ENCODE data around the gene PAX5.

The PAX5 gene

DNA sequence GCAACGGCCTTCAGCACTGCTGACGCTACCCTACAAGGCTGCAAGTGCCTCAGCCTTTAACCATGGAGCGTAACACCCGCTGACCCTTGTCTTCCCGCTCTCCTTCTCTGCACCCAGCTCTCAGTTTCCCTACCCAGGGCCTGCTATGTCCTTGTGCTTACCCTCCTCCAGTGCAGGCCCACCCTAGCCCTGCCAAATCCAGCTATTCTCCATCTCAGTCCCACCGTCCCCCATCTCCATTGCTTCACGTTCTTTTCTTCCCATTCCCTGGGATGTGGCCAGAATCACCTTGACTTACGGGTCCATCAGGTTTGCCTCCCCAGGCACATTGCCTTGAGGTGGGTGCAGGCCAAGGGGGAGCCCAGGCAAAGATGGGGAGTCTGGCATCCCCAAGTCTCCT, 91.2 kb downstream of the PAX5 start:
- no peak overlapping the region for H3K27ac ChIP-seq (ENCODE audit: extremely low read depth, low read depth, low read length)
- no peak for TF ChIP-seq ZFP3 (tag by site-specific recombination; IDR thresholded peaks at IDR 0.05; ENCODE audit: low read depth)
- TF ChIP-seq ZNF571 (tag by site-specific recombination; IDR thresholded peaks at IDR 0.05): no peak
- TF ChIP-seq ZNF311 (tag by site-specific recombination; IDR thresholded peaks at IDR 0.05; ENCODE audit: borderline replicate concordance): no peak
- CTCF ChIA-PET: interaction anchor here (0.6 to 1.8 kb wide), 2 partner anchors 70 to 76 kb away, joined by 3 to 6 read pairs; no protein-coding TSS in a partner anchor
- POLR2A ChIA-PET: no interaction called here
- H3K9me3 ChIP-seq (ENCODE audit: control insufficient read depth, insufficient read depth, low read depth, low read length): no peaks in the 10 kb centered on the region
- H3K4me3 ChIP-seq (ENCODE audit: low read depth, low read length): no peak overlapping the region
- peaks cover 4% of the 10 kb centered on the region for H3K4me1 ChIP-seq (ENCODE audit: control insufficient read depth, insufficient read depth, low read length)
- H3K36me3 ChIP-seq (ENCODE audit: control insufficient read depth in 2 of 2, insufficient read depth in 1 of 2, low read length in 2 of 2): no peaks in the 10 kb centered on the region

DNA sequence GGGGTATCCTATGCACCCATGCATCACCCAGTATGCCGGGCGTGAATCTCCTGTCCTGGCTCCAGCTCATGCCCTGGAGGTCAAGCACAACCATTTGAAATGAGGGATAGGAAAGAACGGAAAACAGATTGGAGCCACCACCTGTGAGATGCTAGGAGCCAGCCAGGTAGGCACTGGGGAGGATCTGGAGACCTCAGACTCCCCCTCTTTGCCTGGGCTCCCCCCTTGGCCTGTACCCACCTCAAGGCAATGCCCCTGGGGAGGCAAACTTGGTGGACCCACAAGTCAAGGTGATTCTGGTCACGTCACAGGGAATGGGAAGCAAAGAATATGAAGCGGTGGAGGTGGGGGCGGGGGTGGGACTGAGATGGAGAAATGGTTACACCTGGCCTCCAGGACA, 92.6 kb downstream of the PAX5 start:
- ChIA-PET POLR2A (no interaction called here), CTCF (no interaction called here)
- Histone ChIP-seq H3K27ac (ENCODE audit: extremely low read depth, low read depth, low read length) (no peak overlapping the region), H3K4me1 (ENCODE audit: control insufficient read depth, insufficient read depth, low read length) (peaks cover 4% of the 10 kb centered on the region), H3K4me3 (ENCODE audit: low read depth, low read length) (no peak overlapping the region), H3K9me3 (ENCODE audit: control insufficient read depth, insufficient read depth, low read depth, low read length) (no peaks in the 10 kb centered on the region), H3K36me3 (ENCODE audit: control insufficient read depth in 2 of 2, insufficient read depth in 1 of 2, low read length in 2 of 2) (no peaks in the 10 kb centered on the region)
- TF ChIP-seq, protein P1, sequence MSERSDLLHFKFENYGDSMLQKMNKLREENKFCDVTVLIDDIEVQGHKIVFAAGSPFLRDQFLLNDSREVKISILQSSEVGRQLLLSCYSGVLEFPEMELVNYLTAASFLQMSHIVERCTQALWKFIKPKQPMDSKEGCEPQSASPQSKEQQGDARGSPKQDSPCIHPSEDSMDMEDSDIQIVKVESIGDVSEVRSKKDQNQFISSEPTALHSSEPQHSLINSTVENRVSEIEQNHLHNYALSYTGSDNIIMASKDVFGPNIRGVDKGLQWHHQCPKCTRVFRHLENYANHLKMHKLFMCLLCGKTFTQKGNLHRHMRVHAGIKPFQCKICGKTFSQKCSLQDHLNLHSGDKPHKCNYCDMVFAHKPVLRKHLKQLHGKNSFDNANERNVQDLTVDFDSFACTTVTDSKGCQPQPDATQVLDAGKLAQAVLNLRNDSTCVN (tag by site-specific recombination; optimal IDR thresholded peaks at IDR 0.05): no peak
- TF ChIP-seq EGR2 (tag by site-specific recombination; IDR thresholded peaks at IDR 0.05; ENCODE audit: low read depth) (no peak), ZNF776 (tag by site-specific recombination; IDR thresholded peaks at IDR 0.05; ENCODE audit: borderline replicate concordance) (no peak), ZBTB20 (tag by site-specific recombination; IDR thresholded peaks at IDR 0.05) (no peak), ZNF555 (tag by site-specific recombination; conservative IDR thresholded peaks at IDR 0.05) (no peak), ZNF48 (tag by site-specific recombination; IDR thresholded peaks at IDR 0.05) (no peak), ZNF2 (tag by site-specific recombination; IDR thresholded peaks at IDR 0.05) (no peak), ZNF302 (tag by site-specific recombination; IDR thresholded peaks at IDR 0.05; ENCODE audit: low read depth) (no peak)
- TF ChIP-seq, protein P2, sequence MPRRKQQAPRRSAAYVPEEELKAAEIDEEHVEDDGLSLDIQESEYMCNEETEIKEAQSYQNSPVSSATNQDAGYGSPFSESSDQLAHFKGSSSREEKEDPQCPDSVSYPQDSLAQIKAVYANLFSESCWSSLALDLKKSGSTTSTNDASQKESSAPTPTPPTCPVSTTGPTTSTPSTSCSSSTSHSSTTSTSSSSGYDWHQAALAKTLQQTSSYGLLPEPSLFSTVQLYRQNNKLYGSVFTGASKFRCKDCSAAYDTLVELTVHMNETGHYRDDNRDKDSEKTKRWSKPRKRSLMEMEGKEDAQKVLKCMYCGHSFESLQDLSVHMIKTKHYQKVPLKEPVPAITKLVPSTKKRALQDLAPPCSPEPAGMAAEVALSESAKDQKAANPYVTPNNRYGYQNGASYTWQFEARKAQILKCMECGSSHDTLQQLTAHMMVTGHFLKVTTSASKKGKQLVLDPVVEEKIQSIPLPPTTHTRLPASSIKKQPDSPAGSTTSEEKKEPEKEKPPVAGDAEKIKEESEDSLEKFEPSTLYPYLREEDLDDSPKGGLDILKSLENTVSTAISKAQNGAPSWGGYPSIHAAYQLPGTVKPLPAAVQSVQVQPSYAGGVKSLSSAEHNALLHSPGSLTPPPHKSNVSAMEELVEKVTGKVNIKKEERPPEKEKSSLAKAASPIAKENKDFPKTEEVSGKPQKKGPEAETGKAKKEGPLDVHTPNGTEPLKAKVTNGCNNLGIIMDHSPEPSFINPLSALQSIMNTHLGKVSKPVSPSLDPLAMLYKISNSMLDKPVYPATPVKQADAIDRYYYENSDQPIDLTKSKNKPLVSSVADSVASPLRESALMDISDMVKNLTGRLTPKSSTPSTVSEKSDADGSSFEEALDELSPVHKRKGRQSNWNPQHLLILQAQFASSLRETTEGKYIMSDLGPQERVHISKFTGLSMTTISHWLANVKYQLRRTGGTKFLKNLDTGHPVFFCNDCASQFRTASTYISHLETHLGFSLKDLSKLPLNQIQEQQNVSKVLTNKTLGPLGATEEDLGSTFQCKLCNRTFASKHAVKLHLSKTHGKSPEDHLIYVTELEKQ (tag by site-specific recombination; IDR thresholded peaks at IDR 0.05; ENCODE audit: borderline replicate concordance): no peak
- TF ChIP-seq, protein P3, sequence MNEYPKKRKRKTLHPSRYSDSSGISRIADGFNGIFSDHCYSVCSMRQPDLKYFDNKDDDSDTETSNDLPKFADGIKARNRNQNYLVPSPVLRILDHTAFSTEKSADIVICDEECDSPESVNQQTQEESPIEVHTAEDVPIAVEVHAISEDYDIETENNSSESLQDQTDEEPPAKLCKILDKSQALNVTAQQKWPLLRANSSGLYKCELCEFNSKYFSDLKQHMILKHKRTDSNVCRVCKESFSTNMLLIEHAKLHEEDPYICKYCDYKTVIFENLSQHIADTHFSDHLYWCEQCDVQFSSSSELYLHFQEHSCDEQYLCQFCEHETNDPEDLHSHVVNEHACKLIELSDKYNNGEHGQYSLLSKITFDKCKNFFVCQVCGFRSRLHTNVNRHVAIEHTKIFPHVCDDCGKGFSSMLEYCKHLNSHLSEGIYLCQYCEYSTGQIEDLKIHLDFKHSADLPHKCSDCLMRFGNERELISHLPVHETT (tag by site-specific recombination; IDR thresholded peaks at IDR 0.05): no peak

DNA sequence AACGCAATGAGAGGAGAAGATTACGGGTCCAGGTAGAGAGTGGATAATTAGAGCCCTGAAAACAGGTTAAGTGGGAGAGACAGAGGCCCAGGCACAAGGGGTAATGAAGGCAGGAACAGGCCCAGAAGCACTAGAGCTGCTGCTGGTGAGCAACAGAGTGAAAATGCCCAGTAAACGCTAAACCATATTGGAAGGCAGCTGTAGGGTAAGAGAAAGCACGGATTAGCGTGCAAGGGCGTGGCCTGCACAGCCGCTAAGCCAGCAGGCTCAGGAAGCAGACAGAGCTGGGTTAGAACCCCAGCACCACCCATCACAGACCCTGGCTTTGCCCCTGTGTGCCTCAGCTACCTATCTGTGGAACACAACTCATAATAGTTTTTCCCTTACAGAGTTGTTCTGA, 93.2 kb downstream of the PAX5 start:
- Histone ChIP-seq H3K4me1 (ENCODE audit: control insufficient read depth, insufficient read depth, low read length) (peaks cover 4% of the 10 kb centered on the region), H3K27ac (ENCODE audit: extremely low read depth, low read depth, low read length) (no peak overlapping the region), H3K4me3 (ENCODE audit: low read depth, low read length) (no peak overlapping the region), H3K36me3 (ENCODE audit: control insufficient read depth in 2 of 2, insufficient read depth in 1 of 2, low read length in 2 of 2) (no peaks in the 10 kb centered on the region), H3K9me3 (ENCODE audit: control insufficient read depth, insufficient read depth, low read depth, low read length) (no peaks in the 10 kb centered on the region)
- POLR2A ChIA-PET: no interaction called here
- CTCF ChIA-PET: no interaction called here
- TF ChIP-seq ZNF221 (tag by site-specific recombination; IDR thresholded peaks at IDR 0.05; ENCODE audit: borderline replicate concordance) (no peak), ZNF10 (tag by site-specific recombination; IDR thresholded peaks at IDR 0.05) (no peak), FEZF1 (tag by site-specific recombination; IDR thresholded peaks at IDR 0.05) (no peak), TRIM28 (IDR thresholded peaks at IDR 0.05; ENCODE audit: borderline replicate concordance, low read length) (no peak), GLI4 (tag by site-specific recombination; IDR thresholded peaks at IDR 0.05) (no peak), ZNF561 (tag by site-specific recombination; IDR thresholded peaks at IDR 0.05; ENCODE audit: borderline replicate concordance) (no peak)
- TF ChIP-seq, protein P4, sequence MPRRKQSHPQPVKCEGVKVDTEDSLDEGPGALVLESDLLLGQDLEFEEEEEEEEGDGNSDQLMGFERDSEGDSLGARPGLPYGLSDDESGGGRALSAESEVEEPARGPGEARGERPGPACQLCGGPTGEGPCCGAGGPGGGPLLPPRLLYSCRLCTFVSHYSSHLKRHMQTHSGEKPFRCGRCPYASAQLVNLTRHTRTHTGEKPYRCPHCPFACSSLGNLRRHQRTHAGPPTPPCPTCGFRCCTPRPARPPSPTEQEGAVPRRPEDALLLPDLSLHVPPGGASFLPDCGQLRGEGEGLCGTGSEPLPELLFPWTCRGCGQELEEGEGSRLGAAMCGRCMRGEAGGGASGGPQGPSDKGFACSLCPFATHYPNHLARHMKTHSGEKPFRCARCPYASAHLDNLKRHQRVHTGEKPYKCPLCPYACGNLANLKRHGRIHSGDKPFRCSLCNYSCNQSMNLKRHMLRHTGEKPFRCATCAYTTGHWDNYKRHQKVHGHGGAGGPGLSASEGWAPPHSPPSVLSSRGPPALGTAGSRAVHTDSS (tag by site-specific recombination; IDR thresholded peaks at IDR 0.05): no peak
- TF ChIP-seq, protein P5, sequence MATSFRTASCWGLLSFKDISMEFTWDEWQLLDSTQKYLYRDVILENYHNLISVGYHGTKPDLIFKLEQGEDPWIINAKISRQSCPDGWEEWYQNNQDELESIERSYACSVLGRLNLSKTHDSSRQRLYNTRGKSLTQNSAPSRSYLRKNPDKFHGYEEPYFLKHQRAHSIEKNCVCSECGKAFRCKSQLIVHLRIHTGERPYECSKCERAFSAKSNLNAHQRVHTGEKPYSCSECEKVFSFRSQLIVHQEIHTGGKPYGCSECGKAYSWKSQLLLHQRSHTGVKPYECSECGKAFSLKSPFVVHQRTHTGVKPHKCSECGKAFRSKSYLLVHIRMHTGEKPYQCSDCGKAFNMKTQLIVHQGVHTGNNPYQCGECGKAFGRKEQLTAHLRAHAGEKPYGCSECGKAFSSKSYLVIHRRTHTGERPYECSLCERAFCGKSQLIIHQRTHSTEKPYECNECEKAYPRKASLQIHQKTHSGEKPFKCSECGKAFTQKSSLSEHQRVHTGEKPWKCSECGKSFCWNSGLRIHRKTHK (tag by site-specific recombination; IDR thresholded peaks at IDR 0.05): no peak

Data from HEK293 (cell line).